ENCODE results near the gene TBC1D17. TPM values are rescaled to one million over a fixed set of nuclear protein-coding genes. Genes with fewer than 3 reads are reported as not detected.

Gene TBC1D17
- total RNA-seq, 2 experiments from 2014 or later = 42.3 to 47.6 TPM

GRCh38 chr19:49840321-49840720, 37.2 kb upstream of the TBC1D17 start:
- peaks cover 32% of the 10 kb centered on the region for H3K36me3 Mint-ChIP-seq (ENCODE audit: low read depth)
- no peak overlapping the region for H3K4me3 Mint-ChIP-seq
- H3K27ac Mint-ChIP-seq = no peak overlapping the region
- DNase-seq = no peak
- no peaks in the 10 kb centered on the region for H3K27me3 Mint-ChIP-seq
- no peaks in the 10 kb centered on the region for H3K9me3 Mint-ChIP-seq
- H3K4me1 Mint-ChIP-seq = peaks cover 13% of the 10 kb centered on the region
- POLR2A ChIA-PET = no interaction called here
- CTCF ChIA-PET = no interaction called here

- ChIA-PET CTCF (no interaction called here), POLR2A (no interaction called here)
- H3K4me1 Mint-ChIP-seq = peaks cover 13% of the 10 kb centered on the region
- no peak for DNase-seq
- no peak overlapping the region for H3K27ac Mint-ChIP-seq
- H3K9me3 Mint-ChIP-seq = no peaks in the 10 kb centered on the region
- no peaks in the 10 kb centered on the region for H3K27me3 Mint-ChIP-seq
- peaks cover 31% of the 10 kb centered on the region for H3K36me3 Mint-ChIP-seq (ENCODE audit: low read depth)
- H3K4me3 Mint-ChIP-seq = no peak overlapping the region
These were observed 36.7 kb upstream of the TBC1D17 start for GRCh38 chr19:49840736-49841249.

GRCh38 chr19:49843265-49843664, 34.2 kb upstream of the TBC1D17 start:
- Mint-ChIP-seq H3K27ac (no peak overlapping the region), H3K4me1 (peaks cover 11% of the 10 kb centered on the region), H3K36me3 (ENCODE audit: low read depth) (peaks cover 19% of the 10 kb centered on the region), H3K4me3 (no peak overlapping the region), H3K9me3 (no peaks in the 10 kb centered on the region), H3K27me3 (peaks cover 7% of the 10 kb centered on the region)
- ChIA-PET CTCF (no interaction called here), POLR2A (interaction anchor here (0.6 to 0.7 kb wide), 2 partner anchors 10 to 32 kb away, joined by 3 read pairs; no protein-coding TSS in a partner anchor)
- no peak for DNase-seq

- Mint-ChIP-seq H3K9me3 (peaks cover 2% of the 10 kb centered on the region), H3K4me1 (peaks cover 17% of the 10 kb centered on the region), H3K4me3 (no peak overlapping the region), H3K36me3 (ENCODE audit: low read depth) (peaks cover 12% of the 10 kb centered on the region), H3K27ac (no peak overlapping the region), H3K27me3 (peaks cover 9% of the 10 kb centered on the region)
- ChIA-PET POLR2A (interaction anchor here (0.7 to 0.8 kb wide), 2 partner anchors 11 to 31 kb away, joined by 3 to 4 read pairs; partner anchors contain the start of gene FUZ), CTCF (no interaction called here)
- DNase-seq = no peak
These were observed 33.1 kb upstream of the TBC1D17 start for GRCh38 chr19:49844138-49845095.

GRCh38 chr19:49845414-49845813, 32.1 kb upstream of the TBC1D17 start:
- no peak for DNase-seq
- Mint-ChIP-seq H3K4me3 (no peak overlapping the region), H3K36me3 (ENCODE audit: low read depth) (peaks cover 14% of the 10 kb centered on the region), H3K27ac (no peak overlapping the region), H3K9me3 (peaks cover 5% of the 10 kb centered on the region), H3K4me1 (peaks cover 25% of the 10 kb centered on the region), H3K27me3 (peaks cover 9% of the 10 kb centered on the region)
- ChIA-PET POLR2A (interaction anchor here (0.8 kb wide), 1 partner anchor 32 kb away, joined by 4 read pairs; the partner anchor contains the start of gene FUZ), CTCF (no interaction called here)

- H3K27ac Mint-ChIP-seq = no peak overlapping the region
- CTCF ChIA-PET = no interaction called here
- DNase-seq = no peak
- peaks cover 25% of the 10 kb centered on the region for H3K4me1 Mint-ChIP-seq
- POLR2A ChIA-PET = no interaction called here
- peaks cover 5% of the 10 kb centered on the region for H3K9me3 Mint-ChIP-seq
- peaks cover 9% of the 10 kb centered on the region for H3K27me3 Mint-ChIP-seq
- H3K36me3 Mint-ChIP-seq (ENCODE audit: low read depth) = peaks cover 10% of the 10 kb centered on the region
- H3K4me3 Mint-ChIP-seq = no peak overlapping the region
These were observed 31.1 kb upstream of the TBC1D17 start for GRCh38 chr19:49846408-49846807.

GRCh38 chr19:49847731-49848696, 29.5 kb upstream of the TBC1D17 start:
- peaks cover 38% of the 10 kb centered on the region for H3K4me1 Mint-ChIP-seq
- no peak overlapping the region for H3K4me3 Mint-ChIP-seq
- DNase-seq = peak; percentile 38
- H3K9me3 Mint-ChIP-seq = peaks cover 5% of the 10 kb centered on the region
- peaks cover 10% of the 10 kb centered on the region for H3K36me3 Mint-ChIP-seq (ENCODE audit: low read depth)
- ChIA-PET CTCF (interaction anchor here (0.6 to 1.6 kb wide), 7 partner anchors 10 to 872 kb away, joined by 3 to 4 read pairs (median 3); partner anchors contain the start of genes FUZ and MED25), POLR2A (interaction anchor here (0.7 to 1.9 kb wide), 6 partner anchors 21 to 537 kb away, joined by 3 to 5 read pairs (median 3); partner anchors contain the start of genes AKT1S1, AP2A1, ATF5 and NUP62)
- H3K27ac Mint-ChIP-seq = peak overlapping the region; percentile 1
- H3K27me3 Mint-ChIP-seq = peaks cover 18% of the 10 kb centered on the region

GRCh38 chr19:49848938-49849337, 28.6 kb upstream of the TBC1D17 start:
- DNase-seq = no peak
- H3K4me1 Mint-ChIP-seq = peaks cover 41% of the 10 kb centered on the region
- peak overlapping the region; percentile 37 for H3K27ac Mint-ChIP-seq
- peak overlapping the region; percentile 54 for H3K4me3 Mint-ChIP-seq
- peaks cover 10% of the 10 kb centered on the region for H3K36me3 Mint-ChIP-seq (ENCODE audit: low read depth)
- peaks cover 5% of the 10 kb centered on the region for H3K9me3 Mint-ChIP-seq
- POLR2A ChIA-PET = interaction anchor here (0.9 to 1.9 kb wide), 3 partner anchors 20 to 80 kb away, joined by 3 to 4 read pairs (median 3); partner anchors contain the start of genes AKT1S1, ATF5 and NUP62
- H3K27me3 Mint-ChIP-seq = peaks cover 18% of the 10 kb centered on the region
- CTCF ChIA-PET = interaction anchor here (0.9 to 1.6 kb wide), 3 partner anchors 16 to 168 kb away, joined by 3 to 4 read pairs (median 4); partner anchors contain the start of gene MED25

- Mint-ChIP-seq H3K9me3 (peaks cover 5% of the 10 kb centered on the region), H3K4me1 (peaks cover 41% of the 10 kb centered on the region), H3K27me3 (peaks cover 18% of the 10 kb centered on the region), H3K27ac (peak overlapping the region; percentile 95), H3K36me3 (ENCODE audit: low read depth) (peaks cover 10% of the 10 kb centered on the region), H3K4me3 (peak overlapping the region; percentile 86)
- POLR2A ChIA-PET = interaction anchor here (0.9 to 2.3 kb wide), 7 partner anchors 19 to 131 kb away, joined by 3 to 48 read pairs (median 10); partner anchors contain the start of genes AKT1S1, ATF5, FUZ and MED25
- CTCF ChIA-PET = interaction anchor here (1.1 to 1.6 kb wide), 3 partner anchors 16 to 132 kb away, joined by 3 to 6 read pairs (median 5); no protein-coding TSS in a partner anchor
- DNase-seq = no peak
These were observed 27.9 kb upstream of the TBC1D17 start for GRCh38 chr19:49849433-49850220.

GRCh38 chr19:49850221-49850486, 27.3 kb upstream of the TBC1D17 start:
- peaks cover 41% of the 10 kb centered on the region for H3K4me1 Mint-ChIP-seq
- CTCF ChIA-PET = interaction anchor here (1.1 to 1.6 kb wide), 4 partner anchors 15 to 133 kb away, joined by 3 to 6 read pairs (median 4); partner anchors contain the start of gene PNKP
- DNase-seq = no peak
- H3K36me3 Mint-ChIP-seq (ENCODE audit: low read depth) = peaks cover 10% of the 10 kb centered on the region
- peaks cover 18% of the 10 kb centered on the region for H3K27me3 Mint-ChIP-seq
- peaks cover 5% of the 10 kb centered on the region for H3K9me3 Mint-ChIP-seq
- H3K27ac Mint-ChIP-seq = peak overlapping the region; percentile 95
- POLR2A ChIA-PET = interaction anchor here (0.9 to 2.3 kb wide), 15 partner anchors 14 to 257 kb away, joined by 3 to 48 read pairs (median 5); partner anchors contain the start of genes AKT1S1, FUZ, MED25 and NUP62
- H3K4me3 Mint-ChIP-seq = peak overlapping the region; percentile 86

- peak within 1 kb of the TSS; percentile 86 for H3K4me3 Mint-ChIP-seq
- peak; percentile 90 for DNase-seq
- H3K36me3 Mint-ChIP-seq (ENCODE audit: low read depth) = peaks cover 10% of the 10 kb centered on the region
- peaks cover 18% of the 10 kb centered on the region for H3K27me3 Mint-ChIP-seq
- ChIA-PET POLR2A (interaction anchor here (0.7 to 2.3 kb wide), 17 partner anchors 10 to 258 kb away, joined by 3 to 48 read pairs (median 5); partner anchors contain the start of genes AKT1S1, FUZ, MED25 and NUP62), CTCF (interaction anchor here (1.1 to 1.6 kb wide), 4 partner anchors 15 to 133 kb away, joined by 3 to 6 read pairs (median 4); partner anchors contain the start of gene PNKP)
- peak within 1 kb of the TSS; percentile 95 for H3K27ac Mint-ChIP-seq
- H3K9me3 Mint-ChIP-seq = peaks cover 5% of the 10 kb centered on the region
- peaks cover 41% of the 10 kb centered on the region for H3K4me1 Mint-ChIP-seq
These were observed 26.8 kb upstream of the TBC1D17 start, which contains the start of gene PTOV1 for GRCh38 chr19:49850487-49851342. Gene PTOV1, plus strand, starts transcription at chr19:49851159.
